MV-4-11 (cell line): ENCODE data around the gene NRN1L.
"Not testable (repeated sequence)": the region's sequence is repeated elsewhere in the genome, so short reads cannot be mapped to it uniquely, and the experiment has no call there.

Source experiments
- DNase-seq: peaks from one replicate; lab custom pipeline; 2025; lab: John Stamatoyannopoulos, UW

The NRN1L gene

GRCh38 chr16:67860589-67861398 is 23.9 kb upstream of the NRN1L start:
- DNase-seq, result peak; percentile 47

GRCh38 chr16:67861877-67862276 is 22.8 kb upstream of the NRN1L start:
- DNase-seq, result no peak

GRCh38 chr16:67862623-67863583 is 21.8 kb upstream of the NRN1L start:
- DNase-seq, result no peak

- DNase-seq, result not testable (repeated sequence)
These were observed 20.6 kb upstream of the NRN1L start for GRCh38 chr16:67864044-67864443.

DNA sequence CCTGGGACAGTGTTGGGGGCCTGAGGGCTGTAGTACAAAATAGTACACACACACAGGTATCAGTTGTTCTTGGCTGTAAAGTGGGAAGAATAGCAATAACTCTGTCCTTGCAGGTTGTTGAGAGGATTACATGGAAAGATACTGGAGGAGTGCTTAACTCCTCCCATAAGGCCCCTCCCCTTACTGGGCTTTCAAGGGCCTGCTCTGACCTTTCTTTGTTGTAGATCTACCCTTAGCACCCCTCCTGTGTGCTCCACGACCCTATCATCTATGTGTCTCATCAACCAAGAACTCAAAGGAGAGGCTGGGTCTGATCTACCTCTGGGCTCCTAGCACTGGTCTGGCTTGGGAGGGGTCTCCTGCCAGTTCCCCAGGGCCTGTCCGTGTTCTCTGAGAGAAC is 20.1 kb upstream of the NRN1L start:
- no peak for DNase-seq

DNA sequence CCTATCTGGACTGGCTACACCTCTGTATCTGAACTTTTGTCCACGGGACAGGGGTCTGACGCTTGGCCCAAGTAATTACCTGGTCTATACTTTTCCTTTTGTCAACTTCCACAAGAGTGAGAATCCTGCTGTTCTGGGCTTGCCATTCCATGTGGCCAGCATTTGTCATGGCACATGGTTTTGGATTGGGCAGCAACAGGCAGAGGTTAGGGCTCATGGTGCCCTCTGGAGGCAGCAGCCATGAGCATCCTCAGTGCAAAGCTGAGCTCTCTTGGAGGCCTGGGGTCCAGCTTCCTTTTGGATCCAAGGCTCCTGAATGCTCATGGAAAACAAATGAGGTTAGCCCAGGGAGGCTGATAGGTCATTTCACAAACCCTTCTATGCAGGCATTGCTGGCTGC is 19.4 kb upstream of the NRN1L start:
- peak; percentile 5 for DNase-seq

DNA sequence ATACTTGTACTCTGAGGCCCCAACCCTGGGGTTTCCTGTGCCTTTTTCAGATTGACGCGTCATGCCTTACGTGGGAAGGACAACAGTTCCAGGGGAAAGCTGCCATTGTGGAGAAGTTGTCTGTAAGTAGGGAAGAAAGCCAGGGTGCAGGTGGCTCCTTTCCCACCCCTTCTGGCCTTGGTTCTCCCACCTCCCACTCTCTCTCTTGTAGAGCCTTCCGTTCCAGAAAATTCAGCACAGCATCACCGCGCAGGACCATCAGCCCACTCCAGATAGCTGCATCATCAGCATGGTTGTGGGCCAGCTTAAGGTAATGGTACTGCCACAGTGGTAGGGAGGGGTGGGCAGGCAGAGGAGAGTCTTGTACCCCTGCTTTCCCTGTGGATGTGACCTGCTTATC is 16.4 kb upstream of the NRN1L start:
- DNase-seq, result no peak

- DNase-seq, result no peak
These were observed 15.0 kb upstream of the NRN1L start for GRCh38 chr16:67869653-67870052.

DNA sequence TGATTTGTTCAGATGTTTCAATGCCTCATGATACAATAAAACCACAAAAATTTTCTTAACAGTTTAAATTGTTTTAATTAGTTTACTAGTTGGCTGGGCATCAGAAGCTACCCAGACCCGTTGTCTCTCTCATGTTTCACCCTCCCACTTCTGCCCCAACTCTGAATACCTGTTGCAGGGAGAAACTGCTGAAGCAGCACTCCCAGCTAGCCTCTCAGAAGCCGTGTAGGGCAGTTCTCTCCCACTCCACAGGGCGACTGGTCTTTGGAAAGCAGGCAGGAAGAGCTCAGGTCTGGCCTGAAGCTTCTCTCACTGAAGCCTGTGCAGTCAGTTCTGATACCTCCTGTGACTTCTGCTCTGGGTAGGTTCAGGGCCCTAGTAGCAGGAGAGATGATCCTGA is 13.4 kb upstream of the NRN1L start:
- DNase-seq, result no peak

DNA sequence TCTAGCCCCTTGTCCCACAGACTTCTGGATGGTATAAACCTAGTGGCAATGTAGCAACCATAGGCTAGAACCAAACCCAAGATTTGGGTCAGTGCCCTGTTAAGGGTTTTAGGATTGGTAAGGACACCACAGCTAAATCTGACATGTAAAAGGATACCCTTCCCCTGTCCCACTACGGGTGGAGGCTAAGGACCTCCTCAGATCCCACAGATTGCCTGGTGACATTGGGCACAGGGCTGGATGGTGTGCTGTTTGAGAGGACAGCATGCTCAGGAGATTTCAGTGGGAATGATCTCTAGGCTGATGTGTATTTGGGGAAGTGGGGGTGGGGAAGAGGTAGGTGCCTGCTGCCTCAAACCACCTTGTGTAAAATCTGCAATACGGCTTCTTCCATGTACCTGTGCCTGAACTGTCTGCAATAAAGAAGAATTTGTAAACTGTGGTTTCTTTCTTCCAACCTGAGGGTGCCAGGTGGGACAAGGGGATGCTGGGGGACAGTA is 12.5 kb upstream of the NRN1L start:
- DNase-seq, result no peak

GRCh38 chr16:67872631-67873434 is 11.9 kb upstream of the NRN1L start, which contains the start of gene EDC4:
Gene EDC4, plus strand, starts transcription at chr16:67873052. Its CDS starts 210 bp downstream, at chr16:67873262.
- peak; percentile 61 for DNase-seq

DNA sequence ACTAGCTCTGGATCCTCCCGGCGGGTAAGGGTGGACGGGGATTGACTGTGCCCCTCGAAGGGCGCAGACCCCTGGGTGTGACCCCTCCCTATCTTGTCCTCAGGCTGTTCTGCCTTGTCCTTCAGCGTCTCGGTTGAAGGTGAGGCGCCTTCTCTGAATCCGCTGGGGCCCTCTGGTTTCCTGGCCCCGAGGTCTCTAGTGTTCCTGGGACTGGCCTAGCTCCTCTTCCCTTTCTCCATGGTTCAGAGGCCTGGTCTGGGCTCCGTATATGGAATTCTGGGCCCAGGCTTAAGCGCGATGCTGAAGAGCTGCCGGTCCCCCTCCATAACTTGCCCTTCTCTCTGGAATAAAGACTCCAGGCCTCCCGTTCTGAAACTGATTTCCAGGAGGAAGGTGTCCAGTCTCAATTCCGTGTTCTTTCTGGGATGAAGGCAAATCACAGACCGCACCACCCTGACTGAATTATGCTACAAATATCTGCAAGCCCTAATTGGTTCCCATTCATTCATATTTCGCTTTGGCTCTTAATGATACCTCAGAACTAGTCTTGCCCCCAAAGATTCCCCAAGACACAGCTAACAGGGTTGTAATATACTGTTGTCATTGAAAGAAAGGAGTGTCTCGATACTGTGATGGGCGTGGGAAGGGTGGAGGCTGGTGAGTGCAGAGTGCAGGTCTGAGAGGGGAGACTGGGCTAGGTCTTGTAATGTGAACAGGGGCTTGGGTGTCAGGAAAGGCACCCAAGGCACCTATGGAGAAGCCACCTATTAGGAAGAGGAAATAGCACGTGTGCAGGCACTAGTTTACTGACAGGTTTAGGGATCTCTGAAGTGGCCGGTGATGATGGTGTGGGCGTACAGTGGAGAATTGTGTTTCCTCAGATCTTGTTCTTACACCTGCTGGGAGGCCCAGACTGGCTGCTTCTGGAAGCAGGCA is 11.0 kb upstream of the NRN1L start:
- no peak for DNase-seq

GRCh38 chr16:67874372-67874771 is 10.3 kb upstream of the NRN1L start:
- DNase-seq, result no peak

GRCh38 chr16:67877064-67877463 is 7.6 kb upstream of the NRN1L start:
- no peak for DNase-seq

- no peak for DNase-seq
These were observed 6.5 kb upstream of the NRN1L start for GRCh38 chr16:67878232-67878631.

DNA sequence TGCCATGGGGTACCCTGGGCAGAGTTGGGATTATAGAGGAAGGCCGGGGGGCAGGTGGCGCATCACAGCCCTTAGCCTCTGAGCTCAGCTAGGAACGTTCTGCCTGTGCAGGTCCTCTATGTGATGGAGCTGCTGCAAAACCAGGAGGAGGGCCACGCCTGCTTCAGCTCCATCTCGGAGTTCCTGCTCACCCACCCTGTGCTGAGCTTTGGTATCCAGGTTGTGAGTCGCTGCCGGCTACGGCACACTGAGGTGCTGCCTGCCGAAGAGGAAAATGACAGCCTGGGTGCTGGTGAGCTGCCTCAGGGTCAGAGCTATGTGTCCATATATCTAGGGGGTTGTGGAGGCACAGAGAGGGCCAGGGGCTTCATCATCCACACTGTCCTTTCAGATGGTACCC is 5.8 kb upstream of the NRN1L start:
- DNase-seq, result no peak

DNA sequence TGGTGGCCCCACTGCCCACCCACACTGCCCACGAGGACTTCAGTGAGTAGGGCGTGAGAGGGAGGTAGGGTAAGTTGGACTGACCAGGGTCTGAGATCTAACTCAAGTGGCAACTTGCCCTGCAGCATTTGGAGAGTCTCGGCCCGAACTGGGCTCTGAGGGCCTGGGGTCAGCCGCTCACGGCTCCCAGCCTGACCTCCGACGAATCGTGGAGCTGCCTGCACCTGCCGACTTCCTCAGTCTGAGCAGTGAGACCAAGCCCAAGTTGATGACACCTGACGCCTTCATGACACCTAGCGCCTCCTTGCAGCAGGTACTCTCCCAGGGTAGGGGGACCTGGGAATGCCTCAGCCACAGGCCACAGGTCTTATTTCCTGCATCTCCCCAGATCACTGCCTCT is 5.2 kb upstream of the NRN1L start:
- DNase-seq, result no peak

DNA sequence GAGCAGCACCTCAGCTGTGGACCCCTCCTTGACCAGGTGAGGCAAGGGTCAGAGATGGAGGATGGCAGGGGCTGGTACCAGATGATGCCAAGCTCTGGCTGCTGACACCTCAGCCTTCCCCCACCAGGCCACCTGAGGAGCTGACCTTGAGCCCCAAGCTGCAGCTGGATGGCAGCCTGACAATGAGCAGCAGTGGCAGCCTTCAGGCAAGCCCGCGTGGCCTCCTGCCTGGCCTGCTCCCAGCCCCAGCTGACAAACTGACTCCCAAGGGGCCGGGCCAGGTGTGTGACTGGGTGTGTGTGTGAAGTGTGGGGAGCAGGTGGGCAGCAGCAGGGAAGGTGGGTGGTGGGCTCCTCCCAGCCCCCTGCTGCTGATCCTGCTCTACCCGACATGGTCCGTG is 4.7 kb upstream of the NRN1L start:
- no peak for DNase-seq

DNA sequence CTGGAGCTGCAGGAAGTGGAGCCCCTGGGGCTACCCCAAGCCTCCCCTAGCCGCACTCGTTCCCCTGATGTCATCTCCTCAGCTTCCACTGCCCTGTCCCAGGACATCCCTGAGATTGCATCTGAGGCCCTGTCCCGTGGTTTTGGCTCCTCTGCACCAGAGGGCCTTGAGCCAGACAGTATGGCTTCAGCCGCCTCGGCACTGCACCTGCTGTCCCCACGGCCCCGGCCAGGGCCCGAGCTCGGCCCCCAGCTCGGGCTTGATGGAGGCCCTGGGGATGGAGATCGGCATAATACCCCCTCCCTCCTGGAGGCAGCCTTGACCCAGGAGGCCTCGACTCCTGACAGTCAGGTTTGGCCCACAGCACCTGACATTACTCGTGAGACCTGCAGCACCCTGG is 4.1 kb upstream of the NRN1L start:
- DNase-seq, result no peak

- DNase-seq, result no peak
These were observed 3.0 kb upstream of the NRN1L start for GRCh38 chr16:67881621-67882161.
